Measurements from ENCODE around the gene SLC41A3. TPM values are rescaled to one million over a fixed set of nuclear protein-coding genes. Genes with fewer than 3 reads are reported as not detected.
A peak's percentile ranks its signal among the peaks of the same experiment; 100 is the strongest.

The SLC41A3 gene
- total and polyA plus RNA-seq, 2 of the 8 experiments (the other 6 are each of a cell fraction or from before 2014, with no cell fraction given) = 30.2 to 56.4 TPM

DNA sequence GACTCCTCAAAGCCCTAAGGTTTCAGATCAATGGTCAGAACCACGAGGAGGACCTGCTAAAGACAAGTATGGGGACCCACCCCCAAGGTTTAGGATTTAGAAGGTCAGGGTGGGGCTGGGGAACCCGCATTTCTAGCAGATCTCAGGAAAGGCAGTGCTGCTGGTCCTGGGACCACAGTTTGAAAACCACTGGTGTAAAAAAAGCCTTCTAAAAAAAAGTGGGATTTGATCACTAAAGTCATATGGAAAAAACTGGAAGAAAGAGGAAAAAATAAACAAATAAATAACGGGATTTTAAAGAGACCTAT, 832 bp downstream of the SLC41A3 start:
- H3K79me2 ChIP-seq (ENCODE audit: control insufficient read depth in 1 of 2, insufficient read depth in 2 of 2, low read length in 2 of 2) = no peaks in the 10 kb centered on the region
- no peak overlapping the region for H3K18ac ChIP-seq (ENCODE audit: extremely low read depth, low read length)
- H3K4me3 ChIP-seq (ENCODE audit: extremely low read depth in 1 of 4, insufficient read depth in 2 of 4, low read depth in 3 of 4, low read length in 4 of 4) = peak overlapping the region; percentile 61 to 89 (median 66)
- H3K23ac ChIP-seq (ENCODE audit: insufficient read length) = no peak overlapping the region
- no peak overlapping the region for H3K4ac ChIP-seq (replicated peaks; ENCODE audit: insufficient read length, low read depth, low read length)
- WGBS, 2 experiments (ENCODE audit: extremely low coverage in 1 of 2, insufficient coverage in 1 of 2, insufficient read length in 1 of 2, insufficient replicate concordance in 2 of 2, low coverage in 1 of 2, low lambda C conversion rate in 2 of 2, missing lambda C conversion rate in 1 of 2) = 45% methylated on average over 3 of the region's 3 CpGs; no CpG with 5 or more reads in 1 of the 2 experiments
- H2BK120ac ChIP-seq (replicated peaks; ENCODE audit: low read depth, low read length) = no peak overlapping the region
- H3K9me3 ChIP-seq (ENCODE audit: insufficient read depth in 2 of 2, low read depth in 1 of 2, low read length in 1 of 2) = peaks cover 8 to 14% of the 10 kb centered on the region in 2 experiments; a peak in 3 of 4 replicates
- no peak overlapping the region for H2AFZ ChIP-seq (ENCODE audit: low read length)
- TF ChIP-seq, protein P1, sequence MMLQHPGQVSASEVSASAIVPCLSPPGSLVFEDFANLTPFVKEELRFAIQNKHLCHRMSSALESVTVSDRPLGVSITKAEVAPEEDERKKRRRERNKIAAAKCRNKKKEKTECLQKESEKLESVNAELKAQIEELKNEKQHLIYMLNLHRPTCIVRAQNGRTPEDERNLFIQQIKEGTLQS (IDR thresholded peaks at IDR 0.05; ENCODE audit: insufficient read depth, low read depth, low read length) = no peak
- TF ChIP-seq RNF2 (IDR thresholded peaks at IDR 0.05; ENCODE audit: borderline replicate concordance, low read depth, low read length, missing control alignments, poor library complexity, severe bottlenecking) (no peak), HDAC2 (IDR thresholded peaks at IDR 0.05; ENCODE audit: borderline replicate concordance in 1 of 2, low read depth in 2 of 2, low read length in 2 of 2) (no peak), SIN3A (conservative IDR thresholded peaks at IDR 0.05 in 1 of 2, IDR thresholded peaks at IDR 0.05 in 1 of 2; ENCODE audit: low read depth in 1 of 2, low read length in 2 of 2) (no peak), SP1 (IDR thresholded peaks at IDR 0.05; ENCODE audit: low read depth, low read length) (no peak), NANOG (IDR thresholded peaks at IDR 0.05; ENCODE audit: insufficient read depth, low read depth, low read length, poor library complexity, severe bottlenecking) (no peak), RXRA (IDR thresholded peaks at IDR 0.05; ENCODE audit: insufficient read depth, low read depth, low read length) (no peak), POLR2AphosphoS5 (IDR thresholded peaks at IDR 0.05; ENCODE audit: low read depth, low read length) (no peak), TCF12 (IDR thresholded peaks at IDR 0.05; ENCODE audit: low read depth, low read length) (no peak), PHF8 (conservative IDR thresholded peaks at IDR 0.05; ENCODE audit: low read depth, low read length) (no peak)
- H3K14ac ChIP-seq (ENCODE audit: insufficient read length) = no peak overlapping the region
- peak overlapping the region; percentile 56 to 85 for H3K4me2 ChIP-seq (ENCODE audit: insufficient read depth in 1 of 2, low read depth in 2 of 2, low read length in 2 of 2)
- H4K8ac ChIP-seq (ENCODE audit: extremely low read depth, insufficient read depth, low read length) = no peak overlapping the region
- ChIA-PET CTCF (ENCODE audit: partially characterized antibody) (interaction anchor here (1.1 kb wide), 1 partner anchor 42 kb away, joined by 4 read pairs; no protein-coding TSS in a partner anchor), POLR2A (ENCODE audit: partially characterized antibody) (no interaction called here)
- DNase-seq (ENCODE audit: low read depth in 1 of 2, low spot score in 2 of 2) (no peak), FAIRE-seq (no peak)
- H4K5ac ChIP-seq (ENCODE audit: insufficient read length, low read depth, low read length) = no peak overlapping the region
- H3K23me2 ChIP-seq (ENCODE audit: low read depth, low read length) = peaks cover 4% of the 10 kb centered on the region; the same call in 1 of the 2 replicates
- H3K56ac ChIP-seq (replicated peaks; ENCODE audit: insufficient read length, low read depth, low read length) = no peak overlapping the region
- no peak overlapping the region for H2BK20ac ChIP-seq (ENCODE audit: low read length)
- H2BK5ac ChIP-seq (ENCODE audit: low read depth, low read length) = no peak overlapping the region
- H4K91ac ChIP-seq (replicated peaks; ENCODE audit: insufficient read length, low read length) = no peak overlapping the region
- H3K27ac ChIP-seq (ENCODE audit: low read depth, low read length) = no peak overlapping the region
- H3K79me1 ChIP-seq (ENCODE audit: low read depth, low read length) = no peaks in the 10 kb centered on the region
- H3K4me1 ChIP-seq (replicated peaks in 1 of 4; ENCODE audit: control insufficient read depth in 3 of 4, insufficient read depth in 4 of 4, low read length in 3 of 4) = no peaks in the 10 kb centered on the region
- no peak overlapping the region for H2BK12ac ChIP-seq (ENCODE audit: low read depth, low read length)
- H4K20me1 ChIP-seq (replicated peaks in 1 of 2; ENCODE audit: control insufficient read depth in 1 of 2, insufficient read depth in 2 of 2, low read length in 2 of 2) = no peaks in the 10 kb centered on the region
- no peak overlapping the region for H2BK15ac ChIP-seq (ENCODE audit: low read length)
- no peak overlapping the region for H2AK5ac ChIP-seq (ENCODE audit: low read depth, low read length)
- 0 out of 7 replicates have a peak overlapping the region, but pooled peaks of 1 of the 4 experiments have one; percentile 7 for H3K9ac ChIP-seq (replicated peaks in 1 of 4; ENCODE audit: extremely low read depth in 1 of 4, low read depth in 3 of 4, low read length in 3 of 4)
- no peaks in the 10 kb centered on the region; a peak in 1 of 7 replicates for H3K27me3 ChIP-seq (replicated peaks in 1 of 4; ENCODE audit: control insufficient read depth in 3 of 4, extremely low read depth in 1 of 4, insufficient read depth in 3 of 4, low read length in 3 of 4)
- H3K36me3 ChIP-seq (ENCODE audit: control insufficient read depth in 2 of 4, insufficient read depth in 4 of 4, low read length in 3 of 4) = no peaks in the 10 kb centered on the region; a peak in 1 of 8 replicates
